NCI-H748 treated with DMSO at 0.1 percent for 48 hours (cell line): Measurements from ENCODE around the gene ANKIB1.
A peak's percentile ranks its signal among the peaks of the same experiment; 100 is the strongest.
"Not testable (repeated sequence)": the region's sequence is repeated elsewhere in the genome, so short reads cannot be mapped to it uniquely, and the experiment has no call there.

Experiments
- DNase-seq: peaks from one replicate; lab custom pipeline; 2025; lab: John Stamatoyannopoulos, UW

ANKIB1 gene, protein sequence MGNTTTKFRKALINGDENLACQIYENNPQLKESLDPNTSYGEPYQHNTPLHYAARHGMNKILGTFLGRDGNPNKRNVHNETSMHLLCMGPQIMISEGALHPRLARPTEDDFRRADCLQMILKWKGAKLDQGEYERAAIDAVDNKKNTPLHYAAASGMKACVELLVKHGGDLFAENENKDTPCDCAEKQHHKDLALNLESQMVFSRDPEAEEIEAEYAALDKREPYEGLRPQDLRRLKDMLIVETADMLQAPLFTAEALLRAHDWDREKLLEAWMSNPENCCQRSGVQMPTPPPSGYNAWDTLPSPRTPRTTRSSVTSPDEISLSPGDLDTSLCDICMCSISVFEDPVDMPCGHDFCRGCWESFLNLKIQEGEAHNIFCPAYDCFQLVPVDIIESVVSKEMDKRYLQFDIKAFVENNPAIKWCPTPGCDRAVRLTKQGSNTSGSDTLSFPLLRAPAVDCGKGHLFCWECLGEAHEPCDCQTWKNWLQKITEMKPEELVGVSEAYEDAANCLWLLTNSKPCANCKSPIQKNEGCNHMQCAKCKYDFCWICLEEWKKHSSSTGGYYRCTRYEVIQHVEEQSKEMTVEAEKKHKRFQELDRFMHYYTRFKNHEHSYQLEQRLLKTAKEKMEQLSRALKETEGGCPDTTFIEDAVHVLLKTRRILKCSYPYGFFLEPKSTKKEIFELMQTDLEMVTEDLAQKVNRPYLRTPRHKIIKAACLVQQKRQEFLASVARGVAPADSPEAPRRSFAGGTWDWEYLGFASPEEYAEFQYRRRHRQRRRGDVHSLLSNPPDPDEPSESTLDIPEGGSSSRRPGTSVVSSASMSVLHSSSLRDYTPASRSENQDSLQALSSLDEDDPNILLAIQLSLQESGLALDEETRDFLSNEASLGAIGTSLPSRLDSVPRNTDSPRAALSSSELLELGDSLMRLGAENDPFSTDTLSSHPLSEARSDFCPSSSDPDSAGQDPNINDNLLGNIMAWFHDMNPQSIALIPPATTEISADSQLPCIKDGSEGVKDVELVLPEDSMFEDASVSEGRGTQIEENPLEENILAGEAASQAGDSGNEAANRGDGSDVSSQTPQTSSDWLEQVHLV

DNA sequence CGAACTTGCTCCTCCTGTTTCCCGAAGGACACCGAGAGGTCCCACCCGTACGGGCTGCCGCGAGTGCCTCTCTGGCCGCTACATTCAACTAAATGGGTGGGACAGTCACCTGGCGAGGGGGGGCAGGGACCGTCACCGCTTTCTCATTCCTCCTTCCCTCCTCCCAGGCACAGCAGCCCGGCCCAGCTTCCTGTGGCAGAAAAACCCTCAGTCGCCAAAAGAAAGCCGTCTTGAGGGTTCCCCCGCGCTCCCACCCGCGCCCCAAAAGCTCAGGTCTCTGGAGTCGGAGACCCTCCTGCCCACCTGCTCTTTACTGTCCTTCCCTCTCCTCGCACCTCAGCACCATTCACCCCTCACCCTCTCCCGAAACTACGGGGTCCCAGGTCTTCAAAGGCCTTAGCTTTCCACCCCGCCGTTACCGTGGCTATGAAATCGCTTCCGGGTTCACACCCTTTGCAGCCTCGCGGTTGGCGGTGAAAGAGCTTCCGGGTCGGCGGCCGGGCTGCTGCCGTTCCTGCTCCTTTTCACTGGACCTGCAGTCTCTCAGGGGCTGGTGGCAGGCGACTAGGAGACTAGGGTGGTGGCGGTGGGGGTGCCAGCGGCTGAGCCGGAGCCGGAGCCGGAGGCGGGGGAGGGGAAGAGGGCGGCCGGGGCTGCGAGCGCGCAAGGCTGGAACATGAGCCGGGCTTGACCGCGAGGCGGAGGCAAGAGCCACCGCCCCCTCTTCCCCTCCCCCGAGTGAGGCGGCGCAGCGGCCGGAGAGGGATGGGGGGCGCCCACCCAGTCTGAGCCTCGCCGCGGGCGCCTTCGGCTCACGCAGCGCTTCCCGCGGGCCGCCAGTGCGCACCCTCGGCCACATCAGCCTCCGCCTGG lies at the start of gene ANKIB1, which contains the start of gene KRIT1:
Gene ANKIB1 (plus strand): TSS at position 488 of the 873 bp plus-strand sequence. CDS start 49,005 bp downstream, outside the sequence.
Gene KRIT1 (minus strand): TSS at position 428 of the 873 bp plus-strand sequence. CDS start 3,779 bp downstream, outside the sequence.
- peak; percentile 77 for DNase-seq

DNA sequence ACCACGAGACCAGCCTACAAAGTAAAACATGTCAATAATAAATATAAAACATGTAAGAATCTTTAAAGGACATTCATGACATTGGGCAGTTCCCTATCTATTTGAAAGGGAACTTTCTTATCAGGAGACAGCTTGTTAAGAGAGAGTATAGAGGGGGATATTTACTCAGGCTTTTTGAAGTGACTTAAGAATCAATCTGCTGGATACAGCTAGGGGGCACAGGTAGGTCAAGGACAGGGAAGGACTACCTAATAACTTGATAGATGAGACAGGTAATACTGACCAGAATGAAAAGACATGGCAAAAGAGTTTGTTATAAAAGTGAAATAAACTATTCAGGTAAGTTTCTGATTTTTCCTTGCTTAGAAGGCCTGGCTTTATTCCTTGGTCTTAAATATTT lies 45.0 kb upstream of the ANKIB1 start:
- DNase-seq = no peak

DNA sequence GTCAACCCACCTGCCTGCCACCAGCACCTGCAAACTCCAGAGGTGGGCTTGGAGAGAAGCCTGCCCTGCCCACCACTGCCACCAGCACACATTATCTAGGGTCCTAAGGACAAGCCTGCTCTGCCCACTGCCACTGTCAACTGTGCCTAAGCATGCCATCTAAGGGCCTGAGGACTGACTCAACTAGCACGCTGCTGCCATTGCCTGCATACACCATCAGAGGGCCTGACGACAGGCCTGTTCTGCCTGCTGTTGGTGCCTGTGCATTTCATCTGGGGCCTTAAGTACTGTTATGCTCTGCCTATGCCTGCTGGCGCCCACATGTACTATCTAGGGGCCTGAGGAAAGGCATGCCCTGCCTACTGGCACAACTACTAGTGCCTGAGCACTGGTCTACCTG lies 39.8 kb upstream of the ANKIB1 start:
- DNase-seq = no peak

- DNase-seq = no peak
Measured at GRCh38 chr7:92206672-92207071, 39.1 kb upstream of the ANKIB1 start.

DNA sequence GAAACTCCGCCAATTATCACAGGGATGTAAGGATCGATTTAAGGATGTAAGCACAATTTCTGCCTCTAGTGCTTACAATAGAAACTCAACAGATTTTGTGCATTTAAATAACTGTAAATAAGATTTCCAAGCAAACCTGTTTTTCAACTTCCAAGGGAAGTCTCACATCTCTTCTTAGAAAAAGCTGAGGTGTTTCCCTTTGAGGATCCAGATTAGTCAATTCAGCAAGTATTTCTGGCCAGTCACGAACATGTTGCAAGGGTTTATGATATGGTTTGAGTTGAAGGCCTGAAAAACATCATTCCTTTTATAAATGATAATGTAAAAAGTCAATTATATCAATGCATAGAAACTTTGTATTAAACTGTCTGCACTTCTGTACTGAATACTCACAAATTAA lies 24.0 kb upstream of the ANKIB1 start:
- no peak for DNase-seq

DNA sequence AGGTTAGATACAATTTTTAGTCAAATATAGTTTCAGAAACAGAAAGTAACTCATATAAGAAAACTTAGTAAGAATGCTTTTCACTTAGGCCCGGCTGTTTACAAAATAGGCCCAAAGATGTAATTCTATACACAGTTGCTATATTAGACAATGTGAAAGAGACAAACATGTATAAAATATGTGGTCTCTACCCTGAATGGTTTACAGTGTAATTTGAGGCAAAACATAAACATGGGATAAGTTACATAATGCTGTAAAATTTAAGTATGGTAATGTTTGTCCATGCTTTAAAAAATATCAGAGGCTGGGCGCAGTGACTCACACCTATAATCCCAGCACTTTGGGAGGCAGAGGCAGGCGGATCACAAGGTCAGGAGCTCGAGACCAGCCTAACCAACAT lies 18.8 kb upstream of the ANKIB1 start:
- no peak for DNase-seq

GRCh38 chr7:92228100-92228499 lies 17.7 kb upstream of the ANKIB1 start:
- no peak for DNase-seq

DNA sequence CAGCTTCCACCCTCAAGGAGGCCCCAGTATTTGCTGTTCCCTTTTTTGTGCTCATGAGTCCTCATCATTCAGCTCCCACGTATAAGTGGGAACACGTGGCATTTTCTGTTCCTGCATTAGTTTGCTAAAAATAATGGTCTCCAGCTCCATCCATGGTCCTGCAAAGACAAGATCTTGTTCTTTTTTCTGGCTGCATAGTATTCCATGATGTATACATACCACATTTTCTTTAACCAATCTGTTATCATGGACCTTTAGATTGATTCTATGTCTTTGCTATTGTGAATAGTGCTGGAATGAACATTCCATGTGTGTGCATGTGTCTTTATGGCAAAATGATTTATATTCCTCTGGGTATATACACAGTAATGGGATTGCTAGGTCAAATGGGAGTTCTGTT lies 17.0 kb upstream of the ANKIB1 start:
- no peak for DNase-seq

GRCh38 chr7:92230547-92230946 lies 15.2 kb upstream of the ANKIB1 start:
- no peak for DNase-seq

DNA sequence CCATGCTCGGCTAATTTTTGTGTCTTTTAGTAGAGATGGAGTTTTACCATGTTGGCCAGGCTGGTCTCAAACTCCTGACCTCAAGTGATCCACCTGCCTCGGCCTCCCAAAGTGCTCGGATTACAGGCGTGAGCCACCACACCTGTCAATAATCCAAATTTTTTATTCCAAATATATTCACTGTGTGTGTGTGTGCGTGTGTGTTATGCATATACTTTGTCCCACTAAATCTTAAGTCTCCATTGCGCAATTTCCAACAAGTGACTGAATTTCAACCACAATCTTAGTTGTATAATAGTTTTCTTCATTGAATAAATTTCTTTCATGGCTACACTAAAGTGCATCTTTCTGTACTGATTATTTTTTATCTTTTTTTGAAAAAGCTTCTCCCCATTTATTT lies 2.8 kb upstream of the ANKIB1 start:
- no peak for DNase-seq

GRCh38 chr7:92244808-92245486 lies 827 bp upstream of the ANKIB1 start:
- peak; percentile 34 for DNase-seq

- peak; percentile 44 for DNase-seq
Measured at GRCh38 chr7:92246360-92247101, 757 bp downstream of the ANKIB1 start.

- no peak for DNase-seq
Measured at GRCh38 chr7:92250603-92251002, 4.8 kb downstream of the ANKIB1 start.

DNA sequence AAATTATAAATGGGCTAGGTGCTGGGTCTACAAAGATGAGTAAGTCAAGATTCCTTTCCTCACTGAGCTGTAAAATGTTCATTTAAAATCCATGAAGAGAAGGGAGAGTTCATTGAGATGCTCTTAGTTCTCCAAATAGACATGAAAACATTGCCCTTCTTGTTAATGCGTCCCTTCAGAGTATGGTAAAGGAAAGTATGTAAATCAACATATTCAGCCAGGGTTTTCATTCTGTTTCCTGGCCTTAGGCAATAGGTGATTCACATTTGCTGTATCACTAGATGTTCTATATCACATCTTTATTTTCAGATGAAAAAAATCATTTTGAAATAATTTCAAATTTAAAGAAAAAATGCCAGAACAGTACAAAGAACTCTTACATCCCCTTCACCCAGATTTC lies 5.4 kb downstream of the ANKIB1 start:
- no peak for DNase-seq

DNA sequence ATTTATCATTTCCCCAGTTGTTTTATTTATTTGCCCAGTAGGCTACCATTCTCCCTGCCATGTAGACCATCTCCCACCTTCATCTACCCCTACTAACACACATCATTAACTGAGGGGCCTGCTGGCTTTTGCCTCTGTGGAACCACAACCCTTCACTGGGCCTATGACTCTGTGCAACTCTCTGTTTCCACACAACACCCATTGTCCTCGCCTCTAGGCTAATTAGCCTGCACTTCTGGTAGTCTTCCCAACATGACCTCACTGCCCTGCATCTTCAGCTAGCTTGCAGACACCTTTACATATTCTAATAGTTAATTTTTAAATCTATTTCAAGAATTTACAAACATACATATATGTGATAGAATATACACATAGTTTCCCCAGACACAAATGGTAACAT lies 7.5 kb downstream of the ANKIB1 start:
- DNase-seq = no peak

DNA sequence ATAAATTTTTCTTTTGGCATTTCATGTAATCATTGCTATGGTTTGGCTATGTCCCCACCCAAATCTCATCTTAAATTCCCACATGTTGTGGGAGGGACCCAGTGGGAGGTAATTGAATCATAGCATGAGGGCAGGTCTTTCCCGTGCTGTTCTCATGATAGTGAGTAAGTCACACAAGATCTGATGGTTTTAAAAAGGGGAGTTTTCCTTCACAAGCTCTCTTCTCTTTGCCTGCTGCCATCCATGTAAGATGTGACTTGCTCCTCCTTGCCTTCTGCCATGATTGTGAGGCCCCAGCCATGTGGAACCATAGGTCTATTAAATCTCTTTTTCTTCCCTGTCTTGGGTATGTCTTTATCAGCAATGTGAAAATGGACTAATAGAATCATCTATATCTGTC lies 9.0 kb downstream of the ANKIB1 start:
- DNase-seq = not testable (repeated sequence)

GRCh38 chr7:92255308-92255707 lies 9.5 kb downstream of the ANKIB1 start:
- DNase-seq = no peak

GRCh38 chr7:92259062-92259461 lies 13.3 kb downstream of the ANKIB1 start:
- no peak for DNase-seq

DNA sequence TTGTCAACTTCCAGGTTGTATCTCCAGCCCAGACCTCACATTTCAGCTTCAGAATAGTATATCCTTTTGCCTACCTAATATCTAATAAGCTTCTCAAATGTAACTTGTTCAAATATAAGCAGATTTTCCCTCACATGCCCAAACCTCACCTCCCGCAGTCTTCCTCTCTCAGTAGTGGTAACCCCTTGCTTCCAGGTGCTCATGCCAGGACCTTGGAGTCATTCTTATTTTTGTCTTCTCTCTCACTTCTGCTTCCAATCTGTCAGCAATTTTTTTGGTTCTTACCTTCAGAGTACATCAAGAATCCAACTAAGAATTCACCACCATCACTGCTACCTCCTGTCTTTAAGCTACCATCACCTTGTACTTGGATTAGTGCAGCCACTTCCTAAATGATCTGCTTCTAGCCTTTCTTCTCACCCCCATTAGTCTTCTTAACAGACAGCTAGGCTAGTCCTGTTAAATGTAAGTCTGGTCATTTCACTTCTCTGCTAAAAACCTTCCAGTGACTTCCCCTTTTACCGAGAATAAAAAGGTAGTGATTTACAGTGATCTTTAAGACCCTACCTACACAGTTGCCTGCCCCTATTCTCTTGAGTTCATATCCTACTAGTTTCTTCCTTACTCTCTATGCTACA lies 14.0 kb downstream of the ANKIB1 start:
- no peak for DNase-seq
